HG02885 (cell line): Measurements from ENCODE around the gene KCNJ1.

Experiments used
- ATAC-seq: cut with Tn5 transposase; IDR thresholded peaks from one replicate; pipeline ENCODE4 v1.9.1; 2021; ENCODE audit warnings: mild to moderate bottlenecking; ENCODE audit not compliant: unreplicated experiment, poor library complexity

Gene KCNJ1

DNA sequence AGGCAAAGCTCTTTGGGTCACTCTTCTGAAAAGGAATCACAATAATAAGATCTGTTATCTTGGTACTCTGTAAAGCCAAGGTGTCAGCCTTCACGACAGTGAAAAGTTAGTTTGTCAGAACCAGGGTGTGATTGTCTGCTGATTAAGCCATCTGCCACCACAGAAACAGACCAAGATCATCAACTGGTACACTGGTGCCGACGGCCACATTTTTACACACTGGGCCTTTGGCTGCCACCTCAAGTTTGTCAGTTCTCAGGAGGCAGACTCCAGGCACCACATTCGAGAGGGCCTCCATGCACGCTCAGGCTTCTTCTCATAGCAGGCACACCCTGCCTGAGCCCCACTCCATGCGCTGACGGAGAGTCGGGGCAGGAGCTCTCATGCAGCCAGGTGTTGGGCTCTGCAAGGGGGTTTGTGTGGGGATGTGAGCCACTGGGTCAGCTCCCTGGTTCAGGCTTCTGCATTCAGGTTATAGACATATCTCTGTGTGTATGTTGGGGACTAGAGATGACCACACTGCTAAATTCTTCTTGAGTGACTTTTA lies 66.2 kb downstream of the KCNJ1 start:
- no peak for ATAC-seq

DNA sequence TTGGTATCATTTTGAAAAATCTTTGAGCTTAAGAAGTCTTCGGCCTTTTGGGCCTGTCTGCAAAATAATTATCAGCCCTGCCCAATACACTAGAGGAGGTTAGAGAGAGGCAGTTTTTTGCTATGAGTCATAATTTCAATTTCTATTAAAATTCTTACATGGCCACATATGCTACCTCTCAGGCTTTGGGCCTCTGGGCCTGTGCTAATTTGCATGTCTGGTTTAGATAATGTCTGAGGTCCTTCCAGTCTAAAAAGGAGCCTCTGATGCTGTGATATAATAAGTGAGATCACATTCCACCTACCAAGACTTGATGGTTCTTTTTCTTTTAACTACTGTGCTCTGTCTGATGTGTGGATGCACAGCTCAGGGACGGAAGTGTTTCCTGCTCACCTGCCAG lies 70.8 kb downstream of the KCNJ1 start:
- ATAC-seq, result peak; percentile 99

DNA sequence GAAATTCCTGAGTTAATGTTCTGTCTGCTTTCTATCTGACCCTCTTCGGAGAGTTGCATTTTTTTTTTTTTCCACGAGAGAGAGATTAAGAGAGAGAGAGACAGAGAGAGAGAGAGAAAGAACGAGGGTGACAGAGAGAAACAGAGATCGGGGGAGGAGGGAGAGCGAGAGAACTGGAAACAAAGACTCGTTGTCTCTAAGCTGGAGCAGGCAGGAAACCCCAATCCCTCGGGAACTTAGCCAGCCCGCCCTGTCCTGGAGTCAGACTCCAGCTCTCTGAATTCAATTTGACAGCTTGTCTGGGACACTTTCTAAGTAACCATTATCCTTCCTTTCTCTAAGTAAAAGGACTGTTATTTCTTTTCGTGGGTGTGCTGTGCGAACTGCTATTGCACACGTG lies 76.9 kb downstream of the KCNJ1 start:
- no peak for ATAC-seq

DNA sequence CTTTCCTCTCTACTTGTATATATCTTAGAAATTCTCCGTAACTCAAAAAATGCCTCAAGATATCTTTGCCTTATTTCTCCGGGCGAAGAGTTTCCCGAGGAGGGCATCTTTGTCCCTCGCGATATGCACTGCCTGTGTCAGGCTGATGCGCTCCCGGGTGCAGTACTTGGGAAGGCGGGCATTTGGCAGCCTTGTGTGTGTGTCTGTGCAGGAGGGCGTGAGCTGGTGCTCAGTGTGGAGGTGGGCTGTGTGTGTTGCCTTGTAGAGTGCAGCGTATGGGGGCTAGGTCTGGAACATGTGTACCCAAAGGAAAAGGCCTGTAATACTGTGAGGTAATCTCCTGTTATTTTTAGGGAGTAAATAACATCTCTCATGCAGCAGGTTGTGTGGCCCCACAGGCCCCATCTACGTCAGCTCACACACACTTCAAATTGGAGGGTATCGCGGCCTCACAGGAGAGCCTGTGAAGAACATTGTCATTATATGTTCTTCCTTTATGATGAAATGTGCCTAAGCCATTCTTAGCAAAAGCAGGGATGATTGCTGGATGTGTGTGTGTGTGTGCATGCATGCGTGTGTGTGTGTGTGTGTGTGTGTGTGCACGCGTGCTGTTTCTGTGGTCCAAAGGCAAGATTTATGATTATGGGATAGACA lies 77.5 kb downstream of the KCNJ1 start:
- no peak for ATAC-seq
